ENCODE measurements around the gene SPG21. TPM values are rescaled to one million over a fixed set of nuclear protein-coding genes. Genes with fewer than 3 reads are reported as not detected.

SPG21 gene
- total RNA-seq, 1 donor from 2014 or later, result 41.5 TPM

- Histone ChIP-seq H3K27me3 (no peaks in the 10 kb centered on the region), H3K4me1 (no peaks in the 10 kb centered on the region), H3K36me3 (no peaks in the 10 kb centered on the region), H3K27ac (no peak overlapping the region), H3K9me3 (no peaks in the 10 kb centered on the region), H3K4me3 (no peak overlapping the region)
- intact Hi-C loops (cut with DNase I), result no loop called here
- no peak for DNase-seq (ENCODE audit: low spot score in 2 of 2)
- TF ChIP-seq, protein P1, sequence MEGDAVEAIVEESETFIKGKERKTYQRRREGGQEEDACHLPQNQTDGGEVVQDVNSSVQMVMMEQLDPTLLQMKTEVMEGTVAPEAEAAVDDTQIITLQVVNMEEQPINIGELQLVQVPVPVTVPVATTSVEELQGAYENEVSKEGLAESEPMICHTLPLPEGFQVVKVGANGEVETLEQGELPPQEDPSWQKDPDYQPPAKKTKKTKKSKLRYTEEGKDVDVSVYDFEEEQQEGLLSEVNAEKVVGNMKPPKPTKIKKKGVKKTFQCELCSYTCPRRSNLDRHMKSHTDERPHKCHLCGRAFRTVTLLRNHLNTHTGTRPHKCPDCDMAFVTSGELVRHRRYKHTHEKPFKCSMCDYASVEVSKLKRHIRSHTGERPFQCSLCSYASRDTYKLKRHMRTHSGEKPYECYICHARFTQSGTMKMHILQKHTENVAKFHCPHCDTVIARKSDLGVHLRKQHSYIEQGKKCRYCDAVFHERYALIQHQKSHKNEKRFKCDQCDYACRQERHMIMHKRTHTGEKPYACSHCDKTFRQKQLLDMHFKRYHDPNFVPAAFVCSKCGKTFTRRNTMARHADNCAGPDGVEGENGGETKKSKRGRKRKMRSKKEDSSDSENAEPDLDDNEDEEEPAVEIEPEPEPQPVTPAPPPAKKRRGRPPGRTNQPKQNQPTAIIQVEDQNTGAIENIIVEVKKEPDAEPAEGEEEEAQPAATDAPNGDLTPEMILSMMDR (IDR thresholded peaks at IDR 0.05), result no peak
Measured at GRCh38 chr15:64991536-64992135, 1.9 kb upstream of the SPG21 start.

DNA sequence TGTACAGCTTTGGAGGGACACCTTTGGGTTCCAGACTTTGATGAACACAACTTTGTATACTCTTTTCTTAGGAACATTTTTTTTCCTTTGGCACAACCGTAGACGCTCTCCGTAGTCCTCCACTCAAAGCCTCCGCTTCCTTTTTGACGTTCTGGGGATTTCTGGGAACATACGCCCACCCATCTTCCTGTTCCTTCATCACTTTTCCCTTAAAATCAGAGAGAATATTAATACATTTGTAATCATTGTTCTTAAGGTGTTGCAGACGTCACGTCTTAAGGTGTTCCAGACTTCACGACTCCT is 405 bp upstream of the SPG21 start:
- Histone ChIP-seq H3K9me3 (no peaks in the 10 kb centered on the region), H3K4me3 (peak overlapping the region; percentile 92 to 98), H3K27ac (peak overlapping the region; percentile 94 to 96), H3K36me3 (no peaks in the 10 kb centered on the region), H3K27me3 (no peaks in the 10 kb centered on the region), H3K4me1 (no peaks in the 10 kb centered on the region)
- intact Hi-C loops (cut with DNase I), result loop anchor here (1.0 kb wide), 1 partner anchor 149 kb away; the partner anchor contains the start of gene PLEKHO2
- TF ChIP-seq, protein P1 (IDR thresholded peaks at IDR 0.05), result no peak
- DNase-seq (ENCODE audit: low spot score in 2 of 2), result no peak

- DNase-seq (ENCODE audit: low spot score in 2 of 2), result no peak
- H3K9me3 ChIP-seq, result no peaks in the 10 kb centered on the region
- H3K4me1 ChIP-seq, result no peaks in the 10 kb centered on the region
- TF ChIP-seq, protein P1 (IDR thresholded peaks at IDR 0.05), result no peak
- intact Hi-C loops (cut with DNase I), result no loop called here
- no peaks in the 10 kb centered on the region for H3K36me3 ChIP-seq
- no peaks in the 10 kb centered on the region for H3K27me3 ChIP-seq
- H3K27ac ChIP-seq, result no peak overlapping the region
- no peak overlapping the region for H3K4me3 ChIP-seq
Measured at GRCh38 chr15:64987136-64987535, 2.6 kb downstream of the SPG21 start.

DNA sequence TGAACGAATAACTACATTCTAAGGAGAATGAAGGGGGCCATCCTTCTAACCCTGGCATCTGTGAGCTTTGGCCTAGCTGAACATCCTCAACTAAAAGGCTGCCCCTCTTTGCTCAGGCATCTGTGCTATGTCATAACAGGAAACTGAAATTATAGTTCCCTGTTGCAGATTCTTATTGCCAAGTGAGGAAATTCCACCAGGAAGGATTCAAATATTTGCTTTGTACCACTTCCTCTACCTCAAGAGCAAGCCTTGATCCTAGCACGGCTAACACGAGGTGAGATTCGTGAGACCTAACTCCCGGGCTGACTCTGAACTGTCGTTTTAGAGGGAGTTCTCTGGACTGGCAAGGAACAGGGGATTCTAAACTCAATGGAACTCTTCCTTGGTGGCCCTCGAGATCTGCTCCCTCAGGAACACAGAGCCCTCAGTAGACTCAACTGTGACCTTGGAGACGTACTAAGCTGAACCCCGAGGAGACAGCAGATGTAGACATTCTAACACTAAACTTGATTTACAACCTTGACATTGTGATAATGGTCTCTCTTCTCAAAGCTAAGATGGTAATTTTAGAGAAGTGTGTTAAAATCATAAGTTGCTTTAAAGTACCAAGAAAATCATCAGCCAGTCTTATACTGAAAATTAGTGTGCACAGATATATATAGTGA is 4.2 kb downstream of the SPG21 start:
- intact Hi-C loops (cut with DNase I), result no loop called here
- no peak for DNase-seq (ENCODE audit: low spot score in 2 of 2)
- TF ChIP-seq, protein P1 (IDR thresholded peaks at IDR 0.05), result no peak
- Histone ChIP-seq H3K27me3 (no peaks in the 10 kb centered on the region), H3K36me3 (peaks cover under 1 to 4% of the 10 kb centered on the region in 2 donors), H3K4me3 (no peak overlapping the region), H3K4me1 (no peaks in the 10 kb centered on the region), H3K9me3 (no peaks in the 10 kb centered on the region), H3K27ac (peak overlapping the region; percentile 39 to 57)

DNA sequence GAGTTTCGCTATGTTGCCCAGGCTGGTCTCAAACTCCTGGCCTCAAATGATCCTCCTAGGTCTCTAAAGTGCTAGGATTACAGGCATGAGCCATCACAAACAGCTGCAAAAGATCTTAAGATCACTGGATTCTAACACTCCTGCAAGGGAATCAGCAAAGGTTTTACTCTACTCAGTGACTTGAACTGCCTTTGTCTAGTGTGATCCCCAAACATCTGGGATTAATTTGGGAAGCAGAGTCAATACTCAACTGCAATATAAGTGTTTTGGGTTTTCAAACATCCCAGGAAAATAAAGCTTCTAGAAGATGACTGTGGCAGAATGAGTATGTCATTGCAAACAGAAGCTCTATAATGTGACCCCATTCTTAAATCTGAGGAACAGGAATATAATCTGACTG is 7.2 kb downstream of the SPG21 start:
- H3K27me3 ChIP-seq, result no peaks in the 10 kb centered on the region
- H3K27ac ChIP-seq, result no peak overlapping the region
- DNase-seq (ENCODE audit: low spot score in 2 of 2), result no peak
- no peak overlapping the region for H3K4me3 ChIP-seq
- TF ChIP-seq, protein P1 (IDR thresholded peaks at IDR 0.05), result no peak
- intact Hi-C loops (cut with DNase I), result no loop called here
- no peaks in the 10 kb centered on the region for H3K4me1 ChIP-seq
- peaks cover 13 to 29% of the 10 kb centered on the region in 2 donors for H3K36me3 ChIP-seq
- H3K9me3 ChIP-seq, result no peaks in the 10 kb centered on the region

All from ascending aorta (tissue), 2 donors.